ENCODE results near the gene BRF1.

The BRF1 gene

GRCh38 chr14:105227346-105227745 is 73.5 kb downstream of the BRF1 start:
- no peaks in the 10 kb centered on the region for H3K9me3 ChIP-seq (replicated peaks; ENCODE audit: low read length)
- no peak overlapping the region for H3K9ac ChIP-seq (ENCODE audit: low read depth, low read length)
- H3K4me1 ChIP-seq (ENCODE audit: control insufficient read depth, insufficient read depth, low read length): no peaks in the 10 kb centered on the region
- no peak overlapping the region for H3K4me2 ChIP-seq (ENCODE audit: low read length)
- no peak overlapping the region for H3K4me3 ChIP-seq (ENCODE audit: low read length)
- peaks cover 11% of the 10 kb centered on the region for H3K36me3 ChIP-seq (ENCODE audit: insufficient read depth, low read length)
- no peaks in the 10 kb centered on the region for H3K27me3 ChIP-seq (ENCODE audit: control insufficient read depth, insufficient read depth, low read length)

- Histone ChIP-seq H3K4me1 (ENCODE audit: control insufficient read depth, insufficient read depth, low read length) (no peaks in the 10 kb centered on the region), H3K9ac (ENCODE audit: low read depth, low read length) (no peak overlapping the region), H3K36me3 (ENCODE audit: insufficient read depth, low read length) (peaks cover 21% of the 10 kb centered on the region), H3K4me3 (ENCODE audit: low read length) (no peak overlapping the region), H3K9me3 (replicated peaks; ENCODE audit: low read length) (no peaks in the 10 kb centered on the region), H3K27me3 (ENCODE audit: control insufficient read depth, insufficient read depth, low read length) (no peaks in the 10 kb centered on the region), H3K4me2 (ENCODE audit: low read length) (no peak overlapping the region)
Measured at GRCh38 chr14:105226198-105226597, 74.6 kb downstream of the BRF1 start.

- Histone ChIP-seq H3K9ac (ENCODE audit: low read depth, low read length) (no peak overlapping the region), H3K36me3 (ENCODE audit: insufficient read depth, low read length) (peaks cover 27% of the 10 kb centered on the region), H3K4me1 (ENCODE audit: control insufficient read depth, insufficient read depth, low read length) (no peaks in the 10 kb centered on the region)
Measured at GRCh38 chr14:105224845-105225570, 75.8 kb downstream of the BRF1 start.

GRCh38 chr14:105223770-105224544 is 76.8 kb downstream of the BRF1 start:
- Histone ChIP-seq H3K9me3 (replicated peaks; ENCODE audit: low read length) (no peaks in the 10 kb centered on the region), H3K4me3 (ENCODE audit: low read length) (no peak overlapping the region), H3K27me3 (ENCODE audit: control insufficient read depth, insufficient read depth, low read length) (no peaks in the 10 kb centered on the region), H3K4me2 (ENCODE audit: low read length) (no peak overlapping the region), H3K9ac (ENCODE audit: low read depth, low read length) (no peak overlapping the region), H3K36me3 (ENCODE audit: insufficient read depth, low read length) (peaks cover 30% of the 10 kb centered on the region), H3K4me1 (ENCODE audit: control insufficient read depth, insufficient read depth, low read length) (no peaks in the 10 kb centered on the region)

More at GRCh38 chr14:105224845-105225570, 75.8 kb downstream of the BRF1 start:
- Histone ChIP-seq H3K4me3 (ENCODE audit: low read length) (no peak overlapping the region), H3K27me3 (ENCODE audit: control insufficient read depth, insufficient read depth, low read length) (no peaks in the 10 kb centered on the region), H3K9me3 (replicated peaks; ENCODE audit: low read length) (no peaks in the 10 kb centered on the region), H3K4me2 (ENCODE audit: low read length) (no peak overlapping the region)

GRCh38 chr14:105223260-105223659 is 77.5 kb downstream of the BRF1 start:
- no peaks in the 10 kb centered on the region for H3K9me3 ChIP-seq (replicated peaks; ENCODE audit: low read length)
- H3K4me2 ChIP-seq (ENCODE audit: low read length): no peak overlapping the region
- no peaks in the 10 kb centered on the region for H3K4me1 ChIP-seq (ENCODE audit: control insufficient read depth, insufficient read depth, low read length)
- no peak overlapping the region for H3K9ac ChIP-seq (ENCODE audit: low read depth, low read length)
- H3K36me3 ChIP-seq (ENCODE audit: insufficient read depth, low read length): peaks cover 35% of the 10 kb centered on the region
- H3K27me3 ChIP-seq (ENCODE audit: control insufficient read depth, insufficient read depth, low read length): no peaks in the 10 kb centered on the region
- no peak overlapping the region for H3K4me3 ChIP-seq (ENCODE audit: low read length)

GRCh38 chr14:105221598-105222178 is 79.1 kb downstream of the BRF1 start:
- Histone ChIP-seq H3K4me2 (ENCODE audit: low read length) (no peak overlapping the region), H3K27me3 (ENCODE audit: control insufficient read depth, insufficient read depth, low read length) (no peaks in the 10 kb centered on the region), H3K36me3 (ENCODE audit: insufficient read depth, low read length) (peaks cover 39% of the 10 kb centered on the region), H3K4me1 (ENCODE audit: control insufficient read depth, insufficient read depth, low read length) (no peaks in the 10 kb centered on the region), H3K9me3 (replicated peaks; ENCODE audit: low read length) (no peaks in the 10 kb centered on the region), H3K4me3 (ENCODE audit: low read length) (no peak overlapping the region), H3K9ac (ENCODE audit: low read depth, low read length) (no peak overlapping the region)

GRCh38 chr14:105220699-105221597 is 79.9 kb downstream of the BRF1 start:
- H3K9me3 ChIP-seq (replicated peaks; ENCODE audit: low read length): no peaks in the 10 kb centered on the region
- H3K9ac ChIP-seq (ENCODE audit: low read depth, low read length): no peak overlapping the region
- H3K4me2 ChIP-seq (ENCODE audit: low read length): no peak overlapping the region
- H3K27me3 ChIP-seq (ENCODE audit: control insufficient read depth, insufficient read depth, low read length): no peaks in the 10 kb centered on the region
- peaks cover 37% of the 10 kb centered on the region for H3K36me3 ChIP-seq (ENCODE audit: insufficient read depth, low read length)
- H3K4me1 ChIP-seq (ENCODE audit: control insufficient read depth, insufficient read depth, low read length): no peaks in the 10 kb centered on the region
- no peak overlapping the region for H3K4me3 ChIP-seq (ENCODE audit: low read length)

- Histone ChIP-seq H3K9ac (ENCODE audit: low read depth, low read length) (no peak overlapping the region), H3K4me2 (ENCODE audit: low read length) (no peak overlapping the region), H3K9me3 (replicated peaks; ENCODE audit: low read length) (no peaks in the 10 kb centered on the region), H3K36me3 (ENCODE audit: insufficient read depth, low read length) (peaks cover 37% of the 10 kb centered on the region), H3K4me3 (ENCODE audit: low read length) (no peak overlapping the region), H3K4me1 (ENCODE audit: control insufficient read depth, insufficient read depth, low read length) (no peaks in the 10 kb centered on the region), H3K27me3 (ENCODE audit: control insufficient read depth, insufficient read depth, low read length) (no peaks in the 10 kb centered on the region)
Measured at GRCh38 chr14:105219753-105220152, 81.0 kb downstream of the BRF1 start.

- H3K9ac ChIP-seq (ENCODE audit: low read depth, low read length): no peak overlapping the region
- H3K4me1 ChIP-seq (ENCODE audit: control insufficient read depth, insufficient read depth, low read length): no peaks in the 10 kb centered on the region
- no peaks in the 10 kb centered on the region for H3K27me3 ChIP-seq (ENCODE audit: control insufficient read depth, insufficient read depth, low read length)
- H3K4me2 ChIP-seq (ENCODE audit: low read length): no peak overlapping the region
- no peaks in the 10 kb centered on the region for H3K9me3 ChIP-seq (replicated peaks; ENCODE audit: low read length)
- no peak overlapping the region for H3K4me3 ChIP-seq (ENCODE audit: low read length)
- peaks cover 37% of the 10 kb centered on the region for H3K36me3 ChIP-seq (ENCODE audit: insufficient read depth, low read length)
Measured at GRCh38 chr14:105219043-105219612, 81.7 kb downstream of the BRF1 start.

GRCh38 chr14:105218611-105219010 is 82.2 kb downstream of the BRF1 start:
- Histone ChIP-seq H3K9me3 (replicated peaks; ENCODE audit: low read length) (no peaks in the 10 kb centered on the region), H3K36me3 (ENCODE audit: insufficient read depth, low read length) (peaks cover 37% of the 10 kb centered on the region), H3K9ac (ENCODE audit: low read depth, low read length) (no peak overlapping the region), H3K4me2 (ENCODE audit: low read length) (no peak overlapping the region), H3K4me1 (ENCODE audit: control insufficient read depth, insufficient read depth, low read length) (no peaks in the 10 kb centered on the region), H3K27me3 (ENCODE audit: control insufficient read depth, insufficient read depth, low read length) (no peaks in the 10 kb centered on the region), H3K4me3 (ENCODE audit: low read length) (no peak overlapping the region)

GRCh38 chr14:105217774-105218173 is 83.0 kb downstream of the BRF1 start:
- Histone ChIP-seq H3K36me3 (ENCODE audit: insufficient read depth, low read length) (peaks cover 30% of the 10 kb centered on the region), H3K4me1 (ENCODE audit: control insufficient read depth, insufficient read depth, low read length) (no peaks in the 10 kb centered on the region), H3K27me3 (ENCODE audit: control insufficient read depth, insufficient read depth, low read length) (no peaks in the 10 kb centered on the region), H3K9me3 (replicated peaks; ENCODE audit: low read length) (no peaks in the 10 kb centered on the region), H3K9ac (ENCODE audit: low read depth, low read length) (no peak overlapping the region), H3K4me3 (ENCODE audit: low read length) (no peak overlapping the region), H3K4me2 (ENCODE audit: low read length) (no peak overlapping the region)
